Testis (tissue), 2 donors: ENCODE results near the gene MAN1A2.

Experiments used
- POLR2A ChIP-seq: fragments of 450-650 bp; IDR thresholded peaks from one replicate; pipeline ENCODE4 v1.6.1; 2017; ENCODE audit warnings: antibody characterized with exemption, mild to moderate bottlenecking, moderate library complexity
- TF ChIP-seq, protein P1 (sequence below), 3 experiments: fragments of 450-650 bp in 2 of 3; fragments of 200-600 bp in 1 of 3; sonication (generic) in 1 of 3; IDR thresholded peaks; one replicate each; pipeline ENCODE4 v1.5.1; 2016 to 2019; ENCODE audit warnings: antibody characterized with exemption in 3 of 3, mild to moderate bottlenecking in 2 of 3, moderate library complexity in 1 of 3

DNA sequence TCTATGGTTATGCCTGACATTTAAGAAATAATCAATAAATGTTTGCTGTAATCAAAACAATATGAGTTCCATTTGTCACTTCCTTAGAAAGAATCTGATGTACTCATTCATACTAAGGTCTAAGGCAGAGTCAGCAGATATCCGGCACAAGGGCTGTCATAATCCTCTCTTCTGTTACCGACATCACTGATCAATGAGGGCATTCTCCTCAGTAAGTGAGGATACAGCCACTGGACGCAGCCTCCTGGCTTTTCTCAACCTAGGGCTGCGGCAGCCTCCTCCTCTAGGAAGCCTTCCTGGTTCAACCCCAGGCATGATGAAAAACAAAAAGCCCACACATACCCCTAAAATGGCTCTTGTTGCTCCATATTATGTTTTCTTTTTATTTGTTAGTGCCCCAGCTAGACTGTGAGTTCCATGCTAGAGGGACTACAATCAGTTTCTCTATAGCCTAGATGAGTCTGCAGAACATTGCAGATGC is 197.9 kb downstream of the MAN1A2 start:
- TF ChIP-seq, protein P1, sequence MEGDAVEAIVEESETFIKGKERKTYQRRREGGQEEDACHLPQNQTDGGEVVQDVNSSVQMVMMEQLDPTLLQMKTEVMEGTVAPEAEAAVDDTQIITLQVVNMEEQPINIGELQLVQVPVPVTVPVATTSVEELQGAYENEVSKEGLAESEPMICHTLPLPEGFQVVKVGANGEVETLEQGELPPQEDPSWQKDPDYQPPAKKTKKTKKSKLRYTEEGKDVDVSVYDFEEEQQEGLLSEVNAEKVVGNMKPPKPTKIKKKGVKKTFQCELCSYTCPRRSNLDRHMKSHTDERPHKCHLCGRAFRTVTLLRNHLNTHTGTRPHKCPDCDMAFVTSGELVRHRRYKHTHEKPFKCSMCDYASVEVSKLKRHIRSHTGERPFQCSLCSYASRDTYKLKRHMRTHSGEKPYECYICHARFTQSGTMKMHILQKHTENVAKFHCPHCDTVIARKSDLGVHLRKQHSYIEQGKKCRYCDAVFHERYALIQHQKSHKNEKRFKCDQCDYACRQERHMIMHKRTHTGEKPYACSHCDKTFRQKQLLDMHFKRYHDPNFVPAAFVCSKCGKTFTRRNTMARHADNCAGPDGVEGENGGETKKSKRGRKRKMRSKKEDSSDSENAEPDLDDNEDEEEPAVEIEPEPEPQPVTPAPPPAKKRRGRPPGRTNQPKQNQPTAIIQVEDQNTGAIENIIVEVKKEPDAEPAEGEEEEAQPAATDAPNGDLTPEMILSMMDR (IDR thresholded peaks at IDR 0.05) = no peak
- no peak for TF ChIP-seq POLR2A
